ENCODE results near the gene ASB1.

DNA sequence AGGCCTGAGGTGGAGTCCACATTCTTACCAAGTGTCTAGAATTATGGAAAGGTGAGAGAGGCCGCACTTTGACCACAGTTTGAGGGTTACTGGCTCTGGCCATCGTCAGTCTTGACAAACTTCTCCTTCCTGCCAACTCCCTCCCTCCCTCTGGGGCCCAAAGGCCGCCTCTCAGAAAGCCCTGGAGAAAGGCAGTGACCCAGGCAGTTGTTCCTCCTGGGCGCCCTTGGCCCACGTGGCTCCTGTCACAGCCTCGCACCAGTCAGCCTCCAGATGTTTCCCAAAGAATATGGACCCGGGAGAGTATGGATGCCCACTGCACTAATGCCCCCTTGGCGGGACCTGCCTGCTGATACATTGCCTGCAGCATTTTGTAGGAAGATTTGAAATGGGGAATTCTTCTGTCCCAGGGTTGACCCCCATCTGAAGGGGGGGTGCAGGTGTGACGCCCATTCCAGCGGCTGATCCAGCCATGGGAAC, 61.7 kb downstream of the ASB1 start:
- no peak for TF ChIP-seq EZH2 (IDR thresholded peaks at IDR 0.05; ENCODE audit: low read length, unreplicated experiment)
- no peak for TF ChIP-seq CTCF (conservative IDR thresholded peaks at IDR 0.05; ENCODE audit: low read depth, low read length)
